ENCODE measurements around the gene VIPR2.

DNA sequence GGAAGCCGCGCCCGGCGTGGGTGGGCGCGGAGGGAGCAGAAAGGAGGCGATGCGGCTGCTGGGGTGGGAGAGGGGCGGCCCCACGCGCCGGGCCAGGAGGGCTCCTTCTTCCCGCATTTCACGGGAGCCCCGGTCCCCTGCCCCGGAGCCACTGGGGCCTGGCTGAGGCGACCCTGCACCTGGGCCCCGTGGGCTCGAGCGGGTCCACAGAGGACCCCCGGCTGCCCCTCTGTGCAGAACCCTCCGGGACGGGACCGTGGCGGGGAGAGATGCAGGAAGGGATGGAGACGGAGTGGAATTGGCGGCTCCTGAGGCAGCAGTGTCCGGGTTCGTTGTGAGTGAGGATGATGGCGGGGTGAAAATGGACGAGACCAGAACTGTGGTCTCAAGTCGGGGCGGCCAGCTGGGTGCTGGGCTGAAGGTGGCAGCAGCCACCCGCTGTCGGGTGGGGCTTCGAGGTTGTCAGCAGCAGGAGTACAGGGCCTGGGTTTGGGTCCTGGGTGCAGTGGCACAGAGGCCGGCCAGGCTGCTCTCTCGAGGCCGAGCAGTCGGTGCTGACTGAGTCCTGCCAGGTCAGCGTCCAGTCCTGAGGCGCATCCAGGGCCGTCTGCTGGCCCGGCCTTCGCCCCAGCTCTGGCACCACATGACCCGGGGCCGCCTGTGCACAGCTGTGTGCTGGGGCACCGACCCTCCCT lies 80.4 kb downstream of the VIPR2 start:
- TF ChIP-seq CTCF (IDR thresholded peaks at IDR 0.05) (no peak), POLR2A (IDR thresholded peaks at IDR 0.05) (no peak)
